ENCODE data around the gene SNAP91.
"Not testable (repeated sequence)": the region's sequence is repeated elsewhere in the genome, so short reads cannot be mapped to it uniquely, and the experiment has no call there.

The SNAP91 gene

DNA sequence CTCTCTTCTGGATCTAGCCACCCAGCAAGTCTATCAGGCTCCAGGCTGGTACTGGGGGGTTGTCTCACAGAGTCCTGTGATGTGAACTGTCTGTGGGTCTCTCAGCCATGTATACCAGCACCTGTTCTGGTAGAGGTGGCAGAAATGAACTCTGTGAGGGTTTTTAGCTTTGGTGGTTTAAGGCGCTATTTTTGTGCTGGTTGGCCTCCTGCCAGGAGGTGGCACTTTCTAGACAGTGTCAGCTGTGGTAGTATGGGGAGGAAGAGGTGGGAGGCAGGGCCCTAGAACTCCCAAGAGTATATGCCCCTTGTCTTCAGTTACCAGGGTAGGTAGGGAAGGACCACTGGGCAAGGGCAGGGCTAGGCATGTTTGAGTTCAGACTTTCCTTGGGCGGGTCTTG lies 75.8 kb downstream of the SNAP91 start:
- H3K4me3 ChIP-seq (ENCODE audit: low read depth, low read length), result no peak overlapping the region
- H3K4me1 ChIP-seq (ENCODE audit: control insufficient read depth, insufficient read depth, low read length), result peaks cover 7% of the 10 kb centered on the region; the same call in 1 of the 2 replicates
- H3K36me3 ChIP-seq (ENCODE audit: control insufficient read depth, insufficient read depth, low read length), result no peaks in the 10 kb centered on the region
- no peaks in the 10 kb centered on the region for H3K9me3 ChIP-seq (ENCODE audit: control insufficient read depth, insufficient read depth, low read depth, low read length)
- H3K27me3 ChIP-seq (ENCODE audit: control insufficient read depth, insufficient read depth, low read length), result no peaks in the 10 kb centered on the region
- H3K9ac ChIP-seq (ENCODE audit: low read length), result no peak overlapping the region
- H3K27ac ChIP-seq (ENCODE audit: low read depth, low read length), result no peak overlapping the region

DNA sequence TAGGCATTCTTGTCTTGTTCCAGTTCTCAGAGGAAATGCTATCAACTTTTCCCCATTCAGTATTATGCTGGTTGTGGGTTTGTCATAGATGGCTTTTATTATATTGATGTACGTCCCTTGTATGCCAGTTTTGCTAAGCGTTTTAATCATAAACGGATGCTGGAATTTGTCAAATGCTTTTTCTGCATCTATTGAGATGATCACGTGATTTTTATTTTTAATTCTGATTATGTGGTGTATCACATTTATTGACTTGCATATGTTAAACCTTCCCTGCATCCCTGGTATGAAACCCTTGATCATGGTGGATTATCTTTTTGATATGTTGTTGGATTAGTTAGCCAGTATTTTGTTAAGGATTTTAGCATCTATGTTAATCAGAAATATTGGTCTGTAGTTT lies 79.0 kb downstream of the SNAP91 start:
- H3K9me3 ChIP-seq (ENCODE audit: control insufficient read depth, insufficient read depth, low read depth, low read length); H3K27me3 ChIP-seq (ENCODE audit: control insufficient read depth, insufficient read depth, low read length); H3K9ac ChIP-seq (ENCODE audit: low read length); H3K36me3 ChIP-seq (ENCODE audit: control insufficient read depth, insufficient read depth, low read length); H3K27ac ChIP-seq (ENCODE audit: low read depth, low read length); H3K4me1 ChIP-seq (ENCODE audit: control insufficient read depth, insufficient read depth, low read length); H3K4me3 ChIP-seq (ENCODE audit: low read depth, low read length): not testable (repeated sequence)

DNA sequence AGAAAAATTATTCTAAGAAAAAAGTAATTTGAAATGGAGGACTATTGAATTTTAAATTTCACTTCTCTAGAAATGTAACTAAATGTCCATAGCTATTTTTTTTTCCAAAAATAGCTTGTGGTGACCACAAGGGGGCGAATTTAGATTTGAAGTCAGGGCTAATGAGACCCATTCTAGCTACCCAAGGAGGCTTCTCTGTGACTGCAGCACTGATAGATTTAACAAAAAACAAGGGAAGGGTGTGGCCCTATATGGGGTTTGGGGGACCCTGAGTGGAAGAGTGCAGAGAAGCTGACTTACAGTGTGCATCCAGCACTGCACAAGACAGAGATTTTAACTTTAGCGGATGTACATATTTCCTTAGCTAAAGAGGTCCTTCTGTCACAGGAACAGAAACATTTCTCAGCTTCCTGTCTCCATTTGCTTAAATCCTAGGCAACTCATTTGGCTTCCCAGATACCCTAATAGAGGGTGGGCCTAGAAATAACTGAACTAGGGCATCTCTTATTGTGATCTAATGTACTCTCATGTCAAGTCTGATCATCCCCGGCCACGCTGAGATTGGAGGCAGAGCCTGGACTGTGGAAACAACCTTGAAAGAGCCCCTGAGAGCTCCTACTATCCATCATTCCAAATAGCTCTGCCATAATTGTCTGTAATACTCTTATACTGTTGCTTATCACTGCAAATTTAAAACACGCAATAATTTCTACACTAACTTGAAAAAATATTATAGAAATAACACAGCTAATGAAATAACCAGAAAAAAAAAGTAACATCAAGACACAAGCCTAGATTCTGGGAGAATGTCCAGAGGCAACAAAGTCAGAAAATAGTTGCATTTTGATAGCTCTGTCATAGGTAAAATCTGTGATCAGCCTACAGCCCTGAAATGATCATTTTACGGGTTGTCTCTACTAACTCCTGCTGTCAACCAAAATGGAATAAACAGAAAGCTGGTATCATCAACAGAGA lies 93.6 kb downstream of the SNAP91 start:
- H3K27me3 ChIP-seq (ENCODE audit: control insufficient read depth, insufficient read depth, low read length), result no peaks in the 10 kb centered on the region
- H3K9ac ChIP-seq (ENCODE audit: low read length), result no peak overlapping the region
- no peaks in the 10 kb centered on the region for H3K9me3 ChIP-seq (ENCODE audit: control insufficient read depth, insufficient read depth, low read depth, low read length)
- H3K4me1 ChIP-seq (ENCODE audit: control insufficient read depth, insufficient read depth, low read length), result no peaks in the 10 kb centered on the region
- H3K4me3 ChIP-seq (ENCODE audit: low read depth, low read length), result no peak overlapping the region
- H3K27ac ChIP-seq (ENCODE audit: low read depth, low read length), result no peak overlapping the region
- H3K36me3 ChIP-seq (ENCODE audit: control insufficient read depth, insufficient read depth, low read length), result no peaks in the 10 kb centered on the region

DNA sequence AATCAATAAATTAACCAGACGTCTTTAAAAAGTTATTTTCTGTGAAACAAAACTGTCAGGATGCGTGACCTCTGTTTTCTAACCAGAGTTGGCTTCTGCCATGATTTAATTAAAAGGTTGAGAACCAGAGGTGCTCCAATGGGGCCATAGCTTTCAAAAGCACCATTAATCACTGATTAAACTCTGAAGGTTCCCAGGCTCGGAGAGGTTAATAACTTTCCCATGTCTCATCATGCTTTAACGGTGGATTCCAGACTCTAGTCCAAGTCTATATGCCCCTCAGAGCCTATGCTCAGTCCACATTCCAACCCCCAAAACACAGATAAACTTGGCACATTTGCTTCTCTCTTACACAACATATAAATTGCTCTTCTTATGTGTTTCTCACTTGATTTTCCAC lies 95.5 kb downstream of the SNAP91 start:
- H3K4me3 ChIP-seq (ENCODE audit: low read depth, low read length), result no peak overlapping the region
- no peak overlapping the region for H3K9ac ChIP-seq (ENCODE audit: low read length)
- no peaks in the 10 kb centered on the region for H3K27me3 ChIP-seq (ENCODE audit: control insufficient read depth, insufficient read depth, low read length)
- no peaks in the 10 kb centered on the region for H3K36me3 ChIP-seq (ENCODE audit: control insufficient read depth, insufficient read depth, low read length)
- H3K9me3 ChIP-seq (ENCODE audit: control insufficient read depth, insufficient read depth, low read depth, low read length), result no peaks in the 10 kb centered on the region
- H3K27ac ChIP-seq (ENCODE audit: low read depth, low read length), result no peak overlapping the region
- H3K4me1 ChIP-seq (ENCODE audit: control insufficient read depth, insufficient read depth, low read length), result no peaks in the 10 kb centered on the region

DNA sequence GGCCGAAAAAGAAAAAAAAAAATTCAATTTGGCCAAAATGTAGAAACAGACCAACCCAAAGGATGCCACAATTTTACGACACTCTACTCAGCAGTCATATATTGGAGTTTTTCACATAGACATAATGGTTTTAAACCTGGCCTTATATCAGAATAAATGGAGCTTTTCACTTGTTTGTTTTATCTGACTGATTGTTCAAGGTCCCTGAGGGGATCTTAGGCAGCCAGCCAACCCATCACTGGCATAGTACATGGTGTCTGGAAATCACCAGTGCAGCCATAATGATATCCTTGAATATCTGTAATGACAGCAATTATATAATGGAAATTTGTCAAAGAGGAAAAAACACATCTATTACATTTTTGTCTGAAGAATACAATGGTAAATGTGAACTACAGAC lies 99.7 kb downstream of the SNAP91 start:
- no peak overlapping the region for H3K27ac ChIP-seq (ENCODE audit: low read depth, low read length)
- no peaks in the 10 kb centered on the region for H3K4me1 ChIP-seq (ENCODE audit: control insufficient read depth, insufficient read depth, low read length)
- no peak overlapping the region for H3K9ac ChIP-seq (ENCODE audit: low read length)
- no peaks in the 10 kb centered on the region for H3K9me3 ChIP-seq (ENCODE audit: control insufficient read depth, insufficient read depth, low read depth, low read length)
- H3K36me3 ChIP-seq (ENCODE audit: control insufficient read depth, insufficient read depth, low read length), result no peaks in the 10 kb centered on the region
- H3K4me3 ChIP-seq (ENCODE audit: low read depth, low read length), result no peak overlapping the region
- no peaks in the 10 kb centered on the region for H3K27me3 ChIP-seq (ENCODE audit: control insufficient read depth, insufficient read depth, low read length)

DNA sequence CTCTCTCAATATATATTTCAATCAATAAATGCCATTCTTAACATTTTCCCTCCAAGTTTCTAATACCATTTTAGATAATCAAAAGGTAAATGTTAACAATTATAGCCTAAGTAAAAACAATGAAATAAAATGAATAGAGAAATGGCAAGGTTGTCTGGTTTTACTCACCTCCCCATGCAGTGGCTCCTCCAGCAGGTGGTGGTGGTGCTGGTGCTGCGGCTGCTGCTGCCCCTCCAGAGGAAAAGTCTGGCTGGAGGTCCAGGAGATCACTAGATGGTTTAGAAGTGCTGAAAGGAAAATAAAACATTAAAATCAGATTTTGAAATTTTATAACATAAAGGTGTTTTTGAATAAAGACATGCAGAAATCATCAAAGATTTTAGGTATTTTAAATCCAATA lies 103.4 kb downstream of the SNAP91 start:
- no peaks in the 10 kb centered on the region for H3K4me1 ChIP-seq (ENCODE audit: control insufficient read depth, insufficient read depth, low read length)
- no peak overlapping the region for H3K9ac ChIP-seq (ENCODE audit: low read length)
- no peaks in the 10 kb centered on the region for H3K36me3 ChIP-seq (ENCODE audit: control insufficient read depth, insufficient read depth, low read length)
- H3K27ac ChIP-seq (ENCODE audit: low read depth, low read length), result no peak overlapping the region
- H3K9me3 ChIP-seq (ENCODE audit: control insufficient read depth, insufficient read depth, low read depth, low read length), result no peaks in the 10 kb centered on the region
- no peak overlapping the region for H3K4me3 ChIP-seq (ENCODE audit: low read depth, low read length)
- H3K27me3 ChIP-seq (ENCODE audit: control insufficient read depth, insufficient read depth, low read length), result no peaks in the 10 kb centered on the region

DNA sequence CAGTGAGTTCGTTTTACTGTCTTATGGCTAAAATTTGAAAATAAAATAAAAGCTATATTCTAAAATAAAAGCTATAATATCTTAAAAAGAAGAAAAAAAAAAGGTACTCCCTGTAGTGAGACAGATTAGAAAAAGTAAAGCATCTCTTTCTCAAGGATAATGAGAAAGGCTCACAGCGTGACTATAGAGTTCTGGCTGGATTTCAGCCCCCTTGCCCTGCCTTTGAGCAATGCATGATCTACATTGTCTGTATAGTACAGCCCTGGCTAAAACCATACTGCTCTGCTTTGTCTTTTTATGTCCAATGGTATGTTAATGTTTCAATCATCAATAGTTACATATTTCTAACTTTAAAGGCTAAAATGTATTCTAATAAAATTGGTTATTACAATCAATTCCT lies 105.3 kb downstream of the SNAP91 start:
- Histone ChIP-seq H3K27me3 (ENCODE audit: control insufficient read depth, insufficient read depth, low read length) (no peaks in the 10 kb centered on the region), H3K4me3 (ENCODE audit: low read depth, low read length) (no peak overlapping the region), H3K27ac (ENCODE audit: low read depth, low read length) (no peak overlapping the region), H3K9me3 (ENCODE audit: control insufficient read depth, insufficient read depth, low read depth, low read length) (no peaks in the 10 kb centered on the region), H3K9ac (ENCODE audit: low read length) (no peak overlapping the region), H3K4me1 (ENCODE audit: control insufficient read depth, insufficient read depth, low read length) (no peaks in the 10 kb centered on the region), H3K36me3 (ENCODE audit: control insufficient read depth, insufficient read depth, low read length) (no peaks in the 10 kb centered on the region)

DNA sequence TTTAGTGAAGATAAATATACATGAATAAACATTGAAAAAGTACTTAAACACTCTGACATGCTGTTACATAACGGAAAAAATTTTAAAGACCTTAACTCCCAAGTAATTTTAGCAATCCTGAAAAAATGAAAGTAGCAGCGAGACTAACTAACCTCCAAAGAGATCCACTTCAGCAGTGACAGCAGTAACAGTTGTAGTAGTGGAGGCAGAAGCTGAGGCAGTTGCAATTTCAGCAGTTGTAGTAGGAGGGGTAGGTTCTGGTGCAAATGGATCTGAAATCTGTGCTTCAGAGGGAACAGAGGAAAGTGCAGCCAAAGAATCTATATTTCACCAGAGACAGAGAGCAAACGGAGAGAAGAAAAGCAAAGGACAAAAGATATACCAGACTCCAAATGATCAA lies 107.8 kb downstream of the SNAP91 start:
- no peaks in the 10 kb centered on the region for H3K4me1 ChIP-seq (ENCODE audit: control insufficient read depth, insufficient read depth, low read length)
- no peak overlapping the region for H3K9ac ChIP-seq (ENCODE audit: low read length)
- H3K4me3 ChIP-seq (ENCODE audit: low read depth, low read length), result no peak overlapping the region
- H3K36me3 ChIP-seq (ENCODE audit: control insufficient read depth, insufficient read depth, low read length), result no peaks in the 10 kb centered on the region
- H3K27ac ChIP-seq (ENCODE audit: low read depth, low read length), result no peak overlapping the region
- no peaks in the 10 kb centered on the region for H3K9me3 ChIP-seq (ENCODE audit: control insufficient read depth, insufficient read depth, low read depth, low read length)
- H3K27me3 ChIP-seq (ENCODE audit: control insufficient read depth, insufficient read depth, low read length), result no peaks in the 10 kb centered on the region

DNA sequence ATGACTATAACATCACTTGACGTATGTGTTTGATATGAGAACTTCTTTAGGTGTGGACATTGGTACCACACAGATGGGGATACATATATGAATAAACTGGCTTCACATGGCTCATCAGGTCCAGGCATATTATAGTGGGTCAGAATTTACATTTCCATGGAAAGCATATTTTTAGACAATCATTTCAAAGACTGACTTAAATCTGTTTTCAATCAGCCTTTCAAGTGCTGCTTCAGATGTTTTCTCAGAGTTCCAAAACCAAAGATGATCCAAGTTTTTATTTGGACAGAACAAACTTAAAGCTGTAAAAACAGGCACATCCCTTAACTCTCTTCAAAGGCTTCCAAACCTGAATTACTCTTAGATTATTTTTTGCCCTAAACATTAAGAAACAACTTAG lies 108.4 kb downstream of the SNAP91 start:
- H3K4me3 ChIP-seq (ENCODE audit: low read depth, low read length), result no peak overlapping the region
- H3K27me3 ChIP-seq (ENCODE audit: control insufficient read depth, insufficient read depth, low read length), result no peaks in the 10 kb centered on the region
- H3K27ac ChIP-seq (ENCODE audit: low read depth, low read length), result no peak overlapping the region
- H3K4me1 ChIP-seq (ENCODE audit: control insufficient read depth, insufficient read depth, low read length), result no peaks in the 10 kb centered on the region
- no peaks in the 10 kb centered on the region for H3K9me3 ChIP-seq (ENCODE audit: control insufficient read depth, insufficient read depth, low read depth, low read length)
- no peak overlapping the region for H3K9ac ChIP-seq (ENCODE audit: low read length)
- no peaks in the 10 kb centered on the region for H3K36me3 ChIP-seq (ENCODE audit: control insufficient read depth, insufficient read depth, low read length)

DNA sequence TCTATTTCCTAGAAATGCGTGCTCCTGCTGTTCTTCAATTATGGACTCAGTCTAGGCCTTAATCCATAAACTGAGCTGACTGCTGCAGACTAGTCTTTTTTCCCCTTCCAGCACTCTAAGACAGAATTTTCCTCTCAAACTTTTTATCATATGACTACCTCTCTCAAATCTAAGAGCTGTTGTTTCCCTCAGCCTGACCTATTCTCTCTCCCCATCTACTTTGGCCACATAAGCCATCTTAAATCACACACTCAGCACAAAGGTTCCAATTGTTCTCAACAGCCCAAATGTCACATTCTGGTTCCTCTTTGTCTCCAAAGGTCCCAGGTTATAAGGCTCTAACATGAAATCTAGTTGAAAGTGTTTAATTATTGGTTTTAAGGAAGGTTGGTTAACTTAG lies 111.4 kb downstream of the SNAP91 start:
- Histone ChIP-seq H3K9me3 (ENCODE audit: control insufficient read depth, insufficient read depth, low read depth, low read length) (no peaks in the 10 kb centered on the region), H3K36me3 (ENCODE audit: control insufficient read depth, insufficient read depth, low read length) (no peaks in the 10 kb centered on the region), H3K9ac (ENCODE audit: low read length) (no peak overlapping the region), H3K4me3 (ENCODE audit: low read depth, low read length) (no peak overlapping the region), H3K27ac (ENCODE audit: low read depth, low read length) (no peak overlapping the region), H3K27me3 (ENCODE audit: control insufficient read depth, insufficient read depth, low read length) (no peaks in the 10 kb centered on the region), H3K4me1 (ENCODE audit: control insufficient read depth, insufficient read depth, low read length) (no peaks in the 10 kb centered on the region)

DNA sequence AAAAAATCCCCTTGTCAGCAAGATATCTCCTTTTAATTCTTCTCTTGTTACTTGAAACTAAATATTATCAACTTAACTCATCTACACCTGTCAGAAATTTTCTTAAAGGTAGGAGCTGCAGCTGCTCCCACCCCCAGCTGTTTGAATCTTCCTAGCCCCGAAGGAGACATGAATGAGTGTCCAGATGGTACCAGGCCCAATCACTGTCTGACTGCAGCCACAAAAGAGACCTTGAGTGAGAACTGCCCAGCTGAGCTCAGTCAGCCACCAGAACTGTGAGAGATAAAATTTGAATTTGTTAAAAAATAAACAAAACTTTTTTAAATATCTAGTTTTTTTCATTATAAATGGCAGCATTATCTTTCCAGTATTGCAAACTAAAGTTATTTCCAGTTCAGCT lies 111.8 kb downstream of the SNAP91 start:
- Histone ChIP-seq H3K36me3 (ENCODE audit: control insufficient read depth, insufficient read depth, low read length) (no peaks in the 10 kb centered on the region), H3K4me3 (ENCODE audit: low read depth, low read length) (no peak overlapping the region), H3K9me3 (ENCODE audit: control insufficient read depth, insufficient read depth, low read depth, low read length) (no peaks in the 10 kb centered on the region), H3K4me1 (ENCODE audit: control insufficient read depth, insufficient read depth, low read length) (no peaks in the 10 kb centered on the region), H3K27me3 (ENCODE audit: control insufficient read depth, insufficient read depth, low read length) (no peaks in the 10 kb centered on the region), H3K27ac (ENCODE audit: low read depth, low read length) (no peak overlapping the region), H3K9ac (ENCODE audit: low read length) (no peak overlapping the region)

Measured in HUES6 (cell line).